GM12878 (cell line): ENCODE measurements around the gene XRRA1.

ENCODE experiments used
- ASH2L ChIP-seq: fragments of 300-600, 200-600 bp; sonication (generic); IDR thresholded peaks from 2 replicates; pipeline ENCODE4 v1.6.1; 2017; ENCODE audit warnings: low read depth, mild to moderate bottlenecking, borderline replicate concordance
- CREB1 ChIP-seq: IDR thresholded peaks from 2 replicates; pipeline ENCODE4 v1.6.1; 2012; ENCODE audit warnings: low read depth, mild to moderate bottlenecking, inconsistent platforms
- EP300 ChIP-seq, 2 experiments: fragments of 150-350 bp in 1 of 2; IDR thresholded peaks; 2 replicates each; pipeline ENCODE4 v1.6.1; 2011 to 2012; ENCODE audit warnings: low read depth in 2 of 2, low read length in 2 of 2, borderline replicate concordance in 1 of 2, improper control_type of control experiment in 1 of 2, inconsistent platforms in 1 of 2; ENCODE audit not compliant: control insufficient read depth in 1 of 2
- EZH2 ChIP-seq: IDR thresholded peaks from 2 replicates; pipeline ENCODE4 v1.6.1; 2012; ENCODE audit warnings: low read depth, mild to moderate bottlenecking, control low read depth, inconsistent platforms, low read length, borderline replicate concordance; ENCODE audit not compliant: control insufficient read depth
- JUND ChIP-seq: IDR thresholded peaks from 2 replicates; pipeline ENCODE4 v1.6.1; 2012; ENCODE audit warnings: low read depth, mild to moderate bottlenecking, low read length, improper control_type of control experiment, moderate library complexity
- MYC ChIP-seq: IDR thresholded peaks from 2 replicates; pipeline ENCODE4 v1.6.1; 2011; ENCODE audit warnings: mild to moderate bottlenecking, low read length, moderate library complexity, inconsistent platforms; ENCODE audit not compliant: insufficient read depth, insufficient replicate concordance, insufficient read length, severe bottlenecking
- POLR2A ChIP-seq: IDR thresholded peaks from 2 replicates; pipeline ENCODE4 v1.6.1; 2011; ENCODE audit warnings: low read depth, mild to moderate bottlenecking, low read length
- RAD21 ChIP-seq: IDR thresholded peaks from 2 replicates; pipeline ENCODE4 v1.6.1; 2011; ENCODE audit warnings: mild to moderate bottlenecking, low read depth, low read length, moderate library complexity; ENCODE audit not compliant: insufficient read depth
- SIN3A ChIP-seq: IDR thresholded peaks from 2 replicates; pipeline ENCODE4 v1.6.1; 2012; ENCODE audit warnings: low read depth, low read length, improper control_type of control experiment
- TAF1 ChIP-seq: IDR thresholded peaks from 2 replicates; pipeline ENCODE4 v1.6.1; 2011; ENCODE audit warnings: mild to moderate bottlenecking, low read depth, low read length, borderline replicate concordance
- TF ChIP-seq, protein P1 (sequence below), 3 experiments: IDR thresholded peaks in 2 of 3; conservative IDR thresholded peaks in 1 of 3; 2 replicates each; pipeline ENCODE4 v1.5.1; 2011; ENCODE audit warnings: low read depth in 3 of 3, low read length in 3 of 3, mild to moderate bottlenecking in 3 of 3, control low read depth in 2 of 3, moderate library complexity in 2 of 3, inconsistent platforms in 1 of 3, mixed read lengths in 1 of 3; ENCODE audit not compliant: control insufficient read depth in 2 of 3, insufficient read depth in 1 of 3; ENCODE audit errors: extremely low read depth in 1 of 3
- TF ChIP-seq, protein P2 (sequence below): IDR thresholded peaks from 2 replicates; pipeline ENCODE4 v1.6.1; 2012; ENCODE audit warnings: low read depth, low read length, improper control_type of control experiment
- TF ChIP-seq, protein P3 (sequence below): fragments of 450-650 bp; IDR thresholded peaks from 2 replicates; pipeline ENCODE4 v1.6.1; 2014; ENCODE audit warnings: mild to moderate bottlenecking

DNA sequence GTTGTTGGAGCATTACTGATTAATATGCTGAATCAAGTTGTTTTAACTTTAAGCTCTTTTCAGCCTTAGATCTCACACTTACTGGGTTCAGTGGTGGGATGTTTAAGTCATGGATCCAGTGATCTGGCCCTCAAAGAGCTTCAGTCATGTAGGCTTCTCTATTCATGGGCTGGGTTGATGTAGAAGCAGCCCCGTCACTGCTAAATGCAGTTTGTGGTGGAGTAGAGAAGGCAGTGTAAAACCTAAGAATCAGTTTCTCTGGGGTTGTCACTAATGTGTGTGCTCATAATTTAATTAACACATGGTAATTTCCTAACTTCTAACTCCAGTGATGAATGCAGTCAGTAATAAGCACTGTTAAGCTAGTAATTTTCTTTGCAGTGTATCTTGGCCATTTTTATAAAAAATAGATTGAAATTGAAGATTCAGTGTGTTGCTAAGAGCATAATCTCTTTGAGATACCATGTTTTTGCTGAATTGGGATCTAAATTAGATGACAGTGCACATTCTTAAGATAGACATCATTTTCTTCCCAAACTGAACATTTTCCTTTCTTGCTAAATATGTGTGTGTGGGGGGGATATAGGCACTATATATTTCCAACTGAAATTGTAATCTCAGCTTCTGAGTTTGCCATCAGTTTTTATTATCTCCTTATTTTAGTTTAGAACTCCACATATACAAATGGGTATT lies 9.2 kb upstream of the XRRA1 start:
- TF ChIP-seq, protein P1, sequence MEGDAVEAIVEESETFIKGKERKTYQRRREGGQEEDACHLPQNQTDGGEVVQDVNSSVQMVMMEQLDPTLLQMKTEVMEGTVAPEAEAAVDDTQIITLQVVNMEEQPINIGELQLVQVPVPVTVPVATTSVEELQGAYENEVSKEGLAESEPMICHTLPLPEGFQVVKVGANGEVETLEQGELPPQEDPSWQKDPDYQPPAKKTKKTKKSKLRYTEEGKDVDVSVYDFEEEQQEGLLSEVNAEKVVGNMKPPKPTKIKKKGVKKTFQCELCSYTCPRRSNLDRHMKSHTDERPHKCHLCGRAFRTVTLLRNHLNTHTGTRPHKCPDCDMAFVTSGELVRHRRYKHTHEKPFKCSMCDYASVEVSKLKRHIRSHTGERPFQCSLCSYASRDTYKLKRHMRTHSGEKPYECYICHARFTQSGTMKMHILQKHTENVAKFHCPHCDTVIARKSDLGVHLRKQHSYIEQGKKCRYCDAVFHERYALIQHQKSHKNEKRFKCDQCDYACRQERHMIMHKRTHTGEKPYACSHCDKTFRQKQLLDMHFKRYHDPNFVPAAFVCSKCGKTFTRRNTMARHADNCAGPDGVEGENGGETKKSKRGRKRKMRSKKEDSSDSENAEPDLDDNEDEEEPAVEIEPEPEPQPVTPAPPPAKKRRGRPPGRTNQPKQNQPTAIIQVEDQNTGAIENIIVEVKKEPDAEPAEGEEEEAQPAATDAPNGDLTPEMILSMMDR (IDR thresholded peaks at IDR 0.05 in 2 of 3, conservative IDR thresholded peaks at IDR 0.05 in 1 of 3; ENCODE audit: control insufficient read depth in 2 of 3, extremely low read depth in 1 of 3, insufficient read depth in 1 of 3, low read depth in 3 of 3, low read length in 3 of 3), result no peak
- TF ChIP-seq JUND, result no peak
- TF ChIP-seq, protein P2, sequence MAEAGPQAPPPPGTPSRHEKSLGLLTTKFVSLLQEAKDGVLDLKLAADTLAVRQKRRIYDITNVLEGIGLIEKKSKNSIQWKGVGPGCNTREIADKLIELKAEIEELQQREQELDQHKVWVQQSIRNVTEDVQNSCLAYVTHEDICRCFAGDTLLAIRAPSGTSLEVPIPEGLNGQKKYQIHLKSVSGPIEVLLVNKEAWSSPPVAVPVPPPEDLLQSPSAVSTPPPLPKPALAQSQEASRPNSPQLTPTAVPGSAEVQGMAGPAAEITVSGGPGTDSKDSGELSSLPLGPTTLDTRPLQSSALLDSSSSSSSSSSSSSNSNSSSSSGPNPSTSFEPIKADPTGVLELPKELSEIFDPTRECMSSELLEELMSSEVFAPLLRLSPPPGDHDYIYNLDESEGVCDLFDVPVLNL, result no peak
- no peak for TF ChIP-seq EP300 (IDR thresholded peaks at IDR 0.05; ENCODE audit: borderline replicate concordance in 1 of 2, control insufficient read depth in 1 of 2, low read depth in 2 of 2, low read length in 2 of 2)
- TF ChIP-seq ASH2L, result no peak
- TF ChIP-seq EZH2, result no peak
- TF ChIP-seq RAD21, result no peak
- TF ChIP-seq, protein P3, sequence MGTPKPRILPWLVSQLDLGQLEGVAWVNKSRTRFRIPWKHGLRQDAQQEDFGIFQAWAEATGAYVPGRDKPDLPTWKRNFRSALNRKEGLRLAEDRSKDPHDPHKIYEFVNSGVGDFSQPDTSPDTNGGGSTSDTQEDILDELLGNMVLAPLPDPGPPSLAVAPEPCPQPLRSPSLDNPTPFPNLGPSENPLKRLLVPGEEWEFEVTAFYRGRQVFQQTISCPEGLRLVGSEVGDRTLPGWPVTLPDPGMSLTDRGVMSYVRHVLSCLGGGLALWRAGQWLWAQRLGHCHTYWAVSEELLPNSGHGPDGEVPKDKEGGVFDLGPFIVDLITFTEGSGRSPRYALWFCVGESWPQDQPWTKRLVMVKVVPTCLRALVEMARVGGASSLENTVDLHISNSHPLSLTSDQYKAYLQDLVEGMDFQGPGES, result no peak
- TF ChIP-seq MYC, result no peak
- TF ChIP-seq TAF1, result no peak
- TF ChIP-seq SIN3A, result no peak
- TF ChIP-seq POLR2A, result no peak
- no peak for TF ChIP-seq CREB1
